Measurements from ENCODE around the gene CCNF. TPM values are rescaled to one million over a fixed set of nuclear protein-coding genes. Genes with fewer than 3 reads are reported as not detected.
"Not testable (repeated sequence)": the region's sequence is repeated elsewhere in the genome, so short reads cannot be mapped to it uniquely, and the experiment has no call there.

The CCNF gene, protein sequence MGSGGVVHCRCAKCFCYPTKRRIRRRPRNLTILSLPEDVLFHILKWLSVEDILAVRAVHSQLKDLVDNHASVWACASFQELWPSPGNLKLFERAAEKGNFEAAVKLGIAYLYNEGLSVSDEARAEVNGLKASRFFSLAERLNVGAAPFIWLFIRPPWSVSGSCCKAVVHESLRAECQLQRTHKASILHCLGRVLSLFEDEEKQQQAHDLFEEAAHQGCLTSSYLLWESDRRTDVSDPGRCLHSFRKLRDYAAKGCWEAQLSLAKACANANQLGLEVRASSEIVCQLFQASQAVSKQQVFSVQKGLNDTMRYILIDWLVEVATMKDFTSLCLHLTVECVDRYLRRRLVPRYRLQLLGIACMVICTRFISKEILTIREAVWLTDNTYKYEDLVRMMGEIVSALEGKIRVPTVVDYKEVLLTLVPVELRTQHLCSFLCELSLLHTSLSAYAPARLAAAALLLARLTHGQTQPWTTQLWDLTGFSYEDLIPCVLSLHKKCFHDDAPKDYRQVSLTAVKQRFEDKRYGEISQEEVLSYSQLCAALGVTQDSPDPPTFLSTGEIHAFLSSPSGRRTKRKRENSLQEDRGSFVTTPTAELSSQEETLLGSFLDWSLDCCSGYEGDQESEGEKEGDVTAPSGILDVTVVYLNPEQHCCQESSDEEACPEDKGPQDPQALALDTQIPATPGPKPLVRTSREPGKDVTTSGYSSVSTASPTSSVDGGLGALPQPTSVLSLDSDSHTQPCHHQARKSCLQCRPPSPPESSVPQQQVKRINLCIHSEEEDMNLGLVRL
- 10 to 100 TPM; 43.5 TPM for total RNA-seq

DNA sequence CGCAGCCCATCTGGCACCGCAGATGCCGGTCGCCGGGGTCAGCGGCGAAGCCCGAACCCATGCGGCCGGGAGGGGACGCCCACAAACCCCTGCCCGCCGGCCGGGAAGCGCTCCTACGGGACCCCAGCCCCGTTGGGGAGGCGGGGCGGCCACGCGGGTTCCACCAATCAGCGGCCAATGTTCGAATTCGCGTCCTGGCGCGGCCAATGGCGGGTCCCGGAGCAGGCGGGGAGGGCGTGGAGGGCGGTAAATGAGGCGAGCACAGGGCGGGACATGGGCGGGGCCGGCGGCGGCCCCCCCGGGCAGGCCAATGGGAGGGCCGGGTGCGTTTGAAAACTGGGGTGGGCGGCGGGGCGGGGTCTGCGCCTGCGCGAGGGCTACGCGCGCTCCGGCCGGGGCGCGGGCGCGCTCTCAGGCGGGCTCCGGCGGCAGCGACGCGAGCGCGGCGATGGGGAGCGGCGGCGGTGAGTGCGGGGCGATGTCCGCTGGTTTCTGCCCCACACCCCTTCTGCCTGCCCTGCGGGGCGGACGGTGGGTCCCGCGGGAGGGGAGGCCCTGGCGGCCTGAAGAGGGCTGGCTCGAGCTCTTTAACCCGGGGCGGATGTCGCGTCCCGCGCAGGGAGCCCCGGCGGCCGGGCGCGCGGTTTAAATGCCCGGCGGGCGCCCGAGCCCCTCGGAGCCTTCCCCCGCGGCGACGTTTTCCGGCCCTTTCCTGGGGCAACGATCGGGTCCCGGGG is at the start of gene CCNF:
Gene CCNF (plus strand): TSS at position 414 of the 737 bp plus-strand sequence. CDS start 35 bp downstream, at position 449.
- CTCF ChIA-PET, result interaction anchor here (0.8 to 2.9 kb wide), 9 partner anchors 11 to 234 kb away, joined by 3 to 12 read pairs (median 5); partner anchors contain the start of genes ABCA3, AMDHD2, DNASE1L2 and TEDC2
- H3K4me3 Mint-ChIP-seq, result peak within 1 kb of the TSS; percentile 88
- H3K9me3 Mint-ChIP-seq, result no peaks in the 10 kb centered on the region
- peak; percentile 98 for DNase-seq
- intact Hi-C loops (cut with micrococcal nuclease), result loop anchor here (10.0 kb wide), 1 partner anchor 84 kb away; the partner anchor contains the start of gene ABCA3
- peak; percentile 98 for ATAC-seq
- peaks cover 15% of the 10 kb centered on the region for H3K4me1 Mint-ChIP-seq (ENCODE audit: low read depth)
- H3K27me3 Mint-ChIP-seq, result no peaks in the 10 kb centered on the region
- TF ChIP-seq, protein P1, sequence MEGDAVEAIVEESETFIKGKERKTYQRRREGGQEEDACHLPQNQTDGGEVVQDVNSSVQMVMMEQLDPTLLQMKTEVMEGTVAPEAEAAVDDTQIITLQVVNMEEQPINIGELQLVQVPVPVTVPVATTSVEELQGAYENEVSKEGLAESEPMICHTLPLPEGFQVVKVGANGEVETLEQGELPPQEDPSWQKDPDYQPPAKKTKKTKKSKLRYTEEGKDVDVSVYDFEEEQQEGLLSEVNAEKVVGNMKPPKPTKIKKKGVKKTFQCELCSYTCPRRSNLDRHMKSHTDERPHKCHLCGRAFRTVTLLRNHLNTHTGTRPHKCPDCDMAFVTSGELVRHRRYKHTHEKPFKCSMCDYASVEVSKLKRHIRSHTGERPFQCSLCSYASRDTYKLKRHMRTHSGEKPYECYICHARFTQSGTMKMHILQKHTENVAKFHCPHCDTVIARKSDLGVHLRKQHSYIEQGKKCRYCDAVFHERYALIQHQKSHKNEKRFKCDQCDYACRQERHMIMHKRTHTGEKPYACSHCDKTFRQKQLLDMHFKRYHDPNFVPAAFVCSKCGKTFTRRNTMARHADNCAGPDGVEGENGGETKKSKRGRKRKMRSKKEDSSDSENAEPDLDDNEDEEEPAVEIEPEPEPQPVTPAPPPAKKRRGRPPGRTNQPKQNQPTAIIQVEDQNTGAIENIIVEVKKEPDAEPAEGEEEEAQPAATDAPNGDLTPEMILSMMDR (IDR thresholded peaks at IDR 0.05), result no peak
- peak within 1 kb of the TSS; percentile 77 for H3K27ac Mint-ChIP-seq
- H3K36me3 Mint-ChIP-seq (ENCODE audit: low read depth), result peaks cover 25% of the 10 kb centered on the region
- POLR2A ChIA-PET, result interaction anchor here (0.9 kb wide), 1 partner anchor 177 kb away, joined by 4 read pairs; the partner anchor contains the start of gene ECI1

GRCh38 chr16:2383501-2383900 is 45.7 kb upstream of the CCNF start:
- H3K4me1 Mint-ChIP-seq (ENCODE audit: low read depth), result no peaks in the 10 kb centered on the region
- H3K27ac Mint-ChIP-seq, result no peak overlapping the region
- intact Hi-C loops (cut with micrococcal nuclease), result no loop called here
- DNase-seq, result no peak
- ChIA-PET POLR2A (no interaction called here), CTCF (no interaction called here)
- peaks cover 3% of the 10 kb centered on the region for H3K27me3 Mint-ChIP-seq
- TF ChIP-seq, protein P1 (IDR thresholded peaks at IDR 0.05), result no peak
- H3K36me3 Mint-ChIP-seq (ENCODE audit: low read depth), result no peaks in the 10 kb centered on the region
- H3K4me3 Mint-ChIP-seq, result no peak overlapping the region
- peaks cover 1% of the 10 kb centered on the region for H3K9me3 Mint-ChIP-seq
- no peak for ATAC-seq

- no peaks in the 10 kb centered on the region for H3K36me3 Mint-ChIP-seq (ENCODE audit: low read depth)
- H3K4me3 Mint-ChIP-seq, result no peak overlapping the region
- H3K9me3 Mint-ChIP-seq, result peaks cover 8% of the 10 kb centered on the region
- ATAC-seq (no peak), DNase-seq (no peak)
- TF ChIP-seq, protein P1 (IDR thresholded peaks at IDR 0.05), result no peak
- no peak overlapping the region for H3K27ac Mint-ChIP-seq
- POLR2A ChIA-PET, result no interaction called here
- H3K4me1 Mint-ChIP-seq (ENCODE audit: low read depth), result no peaks in the 10 kb centered on the region
- peaks cover 3% of the 10 kb centered on the region for H3K27me3 Mint-ChIP-seq
- CTCF ChIA-PET, result interaction anchor here (1.7 kb wide), 1 partner anchor 44 kb away, joined by 4 read pairs; the partner anchor contains the start of gene ABCA3
- intact Hi-C loops (cut with micrococcal nuclease), result no loop called here
These were observed 44.8 kb upstream of the CCNF start for GRCh38 chr16:2384426-2384825.

DNA sequence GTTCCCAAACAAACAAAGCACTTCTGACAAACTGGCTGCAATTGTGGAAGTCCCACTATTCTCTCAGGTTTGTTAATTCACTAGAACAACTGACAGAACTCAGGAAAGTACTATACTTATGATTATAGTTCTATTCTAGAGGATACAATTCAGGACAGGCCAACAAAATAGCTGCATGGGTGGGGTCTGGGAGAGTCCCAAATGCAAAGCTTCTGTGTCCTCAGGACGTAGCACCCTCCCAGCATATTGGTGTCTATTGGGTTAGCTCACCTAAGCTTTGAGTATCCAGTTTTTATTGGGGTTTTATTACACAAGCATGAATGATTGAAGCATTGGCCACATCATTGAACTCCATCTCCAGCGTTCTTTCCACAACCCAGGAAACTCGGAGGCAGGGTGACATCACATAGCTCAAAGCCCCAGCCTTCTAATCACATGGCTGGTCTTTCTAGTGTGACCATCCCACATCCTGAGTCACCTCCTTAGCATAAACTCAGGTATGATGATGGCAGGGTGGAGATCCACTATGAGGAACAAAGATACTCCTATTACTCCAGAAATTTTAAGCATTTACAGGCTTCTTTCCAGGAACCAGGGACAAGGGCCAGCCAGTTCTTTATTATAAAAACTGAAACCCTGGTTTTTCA is 43.9 kb upstream of the CCNF start:
- no peak for ATAC-seq
- intact Hi-C loops (cut with micrococcal nuclease), result no loop called here
- H3K4me3 Mint-ChIP-seq, result no peak overlapping the region
- H3K9me3 Mint-ChIP-seq, result peaks cover 8% of the 10 kb centered on the region
- POLR2A ChIA-PET, result no interaction called here
- peaks cover 3% of the 10 kb centered on the region for H3K27me3 Mint-ChIP-seq
- no peak for DNase-seq
- no peaks in the 10 kb centered on the region for H3K36me3 Mint-ChIP-seq (ENCODE audit: low read depth)
- TF ChIP-seq, protein P1 (IDR thresholded peaks at IDR 0.05), result no peak
- no peaks in the 10 kb centered on the region for H3K4me1 Mint-ChIP-seq (ENCODE audit: low read depth)
- CTCF ChIA-PET, result interaction anchor here (1.7 kb wide), 1 partner anchor 45 kb away, joined by 4 read pairs; the partner anchor contains the start of gene ABCA3
- no peak overlapping the region for H3K27ac Mint-ChIP-seq

- not testable (repeated sequence) for ATAC-seq, H3K27ac Mint-ChIP-seq
These were observed 43.3 kb upstream of the CCNF start for GRCh38 chr16:2385982-2386381.

More at GRCh38 chr16:2385982-2386381, 43.3 kb upstream of the CCNF start:
- H3K27me3 Mint-ChIP-seq; POLR2A ChIA-PET; DNase-seq; H3K4me3 Mint-ChIP-seq; H3K36me3 Mint-ChIP-seq (ENCODE audit: low read depth); H3K4me1 Mint-ChIP-seq (ENCODE audit: low read depth); H3K9me3 Mint-ChIP-seq; intact Hi-C loops (cut with micrococcal nuclease): not testable (repeated sequence)
- CTCF ChIA-PET, result interaction anchor here (1.7 kb wide), 1 partner anchor 46 kb away, joined by 4 read pairs; the partner anchor contains the start of gene ABCA3

Measured in activated CD8-positive, alpha-beta T cell treated with anti-CD3 and anti-CD28 coated beads for 36 hours (primary cell).